Measurements from ENCODE around the gene DFFB. TPM values are rescaled to one million over a fixed set of nuclear protein-coding genes. Genes with fewer than 3 reads are reported as not detected.

Gene DFFB
- total and polyA plus RNA-seq, 2 of the 13 experiments (the other 11 are each of a cell fraction or from before 2014, with no cell fraction given), result 4.6 to 9.3 TPM

GRCh38 chr1:3900150-3900968, 43.1 kb downstream of the DFFB start, which contains the start of gene C1orf174 (continued):
- TF ChIP-seq NFAT5 (CRISPR knock-in tag; IDR thresholded peaks at IDR 0.05) (peak; percentile 35; the same call in 1 of the 2 replicates), GABPB1 (CRISPR knock-in tag; IDR thresholded peaks at IDR 0.05) (peak; percentile 83), ZNF747 (CRISPR knock-in tag; IDR thresholded peaks at IDR 0.05; ENCODE audit: borderline replicate concordance) (peak; percentile 59; the same call in 1 of the 2 replicates), ZNF737 (CRISPR knock-in tag; IDR thresholded peaks at IDR 0.05; ENCODE audit: borderline replicate concordance) (peak; percentile 59; the same call in 1 of the 2 replicates), BCL3 (CRISPR knock-in tag; IDR thresholded peaks at IDR 0.05) (no peak; the same call in 1 of the 2 replicates), ELF3 (CRISPR knock-in tag; IDR thresholded peaks at IDR 0.05) (peak; percentile 48; the same call in 1 of the 2 replicates), NFYC (CRISPR knock-in tag; IDR thresholded peaks at IDR 0.05) (peak; percentile 80), SAP130 (CRISPR knock-in tag; IDR thresholded peaks at IDR 0.05; ENCODE audit: low read depth) (peak; percentile 78), ZNF10 (CRISPR knock-in tag; IDR thresholded peaks at IDR 0.05; ENCODE audit: borderline replicate concordance, low read depth) (no peak), NBN (conservative IDR thresholded peaks at IDR 0.05) (no peak), POLR2A (IDR thresholded peaks at IDR 0.05; ENCODE audit: insufficient read depth in 1 of 2, low read depth in 2 of 2, low read length in 2 of 2) (peak in 1 of 2 experiments; percentile 85; a peak in 2 of 4 replicates), ZNF781 (CRISPR knock-in tag; IDR thresholded peaks at IDR 0.05; ENCODE audit: borderline replicate concordance, not compliant biosample characterization) (no peak), TAF1 (CRISPR knock-in tag; IDR thresholded peaks at IDR 0.05) (peak; percentile 81), ZNF251 (CRISPR knock-in tag; IDR thresholded peaks at IDR 0.05) (no peak), TFDP2 (CRISPR knock-in tag; IDR thresholded peaks at IDR 0.05) (peak; percentile 71), CBFB (CRISPR knock-in tag; IDR thresholded peaks at IDR 0.05) (no peak; the same call in none of the 2 replicates), ATF7-NPFF (CRISPR knock-in tag; IDR thresholded peaks at IDR 0.05; ENCODE audit: low read depth) (peak; percentile 83), DMTF1 (CRISPR knock-in tag; IDR thresholded peaks at IDR 0.05) (no peak), LBX2 (CRISPR knock-in tag; IDR thresholded peaks at IDR 0.05; ENCODE audit: borderline replicate concordance) (no peak)

Data from HepG2 (cell line).